ENCODE measurements around the gene DGKD.

DNA sequence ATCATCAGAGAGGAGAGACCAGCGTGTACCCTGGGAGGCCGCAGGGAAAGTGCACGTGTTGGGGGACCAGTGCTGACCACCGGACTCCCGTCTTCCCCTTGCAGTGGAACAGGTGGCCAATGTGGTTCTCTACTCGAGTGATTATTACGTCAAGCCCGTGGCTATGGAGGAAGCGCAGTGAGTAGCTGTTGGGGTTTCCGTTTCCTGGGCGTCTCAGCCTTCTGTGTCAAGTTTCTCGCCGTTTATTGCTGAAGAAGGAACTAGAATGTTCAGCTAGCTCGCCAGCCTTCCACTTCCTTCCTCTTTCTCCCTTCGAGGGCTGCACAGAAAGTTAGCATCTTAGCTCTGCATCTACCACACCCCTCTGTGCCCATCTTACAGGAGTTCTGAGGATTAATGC is 22.8 kb upstream of the DGKD start:
- TF ChIP-seq, protein P1, sequence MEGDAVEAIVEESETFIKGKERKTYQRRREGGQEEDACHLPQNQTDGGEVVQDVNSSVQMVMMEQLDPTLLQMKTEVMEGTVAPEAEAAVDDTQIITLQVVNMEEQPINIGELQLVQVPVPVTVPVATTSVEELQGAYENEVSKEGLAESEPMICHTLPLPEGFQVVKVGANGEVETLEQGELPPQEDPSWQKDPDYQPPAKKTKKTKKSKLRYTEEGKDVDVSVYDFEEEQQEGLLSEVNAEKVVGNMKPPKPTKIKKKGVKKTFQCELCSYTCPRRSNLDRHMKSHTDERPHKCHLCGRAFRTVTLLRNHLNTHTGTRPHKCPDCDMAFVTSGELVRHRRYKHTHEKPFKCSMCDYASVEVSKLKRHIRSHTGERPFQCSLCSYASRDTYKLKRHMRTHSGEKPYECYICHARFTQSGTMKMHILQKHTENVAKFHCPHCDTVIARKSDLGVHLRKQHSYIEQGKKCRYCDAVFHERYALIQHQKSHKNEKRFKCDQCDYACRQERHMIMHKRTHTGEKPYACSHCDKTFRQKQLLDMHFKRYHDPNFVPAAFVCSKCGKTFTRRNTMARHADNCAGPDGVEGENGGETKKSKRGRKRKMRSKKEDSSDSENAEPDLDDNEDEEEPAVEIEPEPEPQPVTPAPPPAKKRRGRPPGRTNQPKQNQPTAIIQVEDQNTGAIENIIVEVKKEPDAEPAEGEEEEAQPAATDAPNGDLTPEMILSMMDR (IDR thresholded peaks at IDR 0.05 in 2 of 3, conservative IDR thresholded peaks at IDR 0.05 in 1 of 3; ENCODE audit: borderline replicate concordance in 1 of 3, insufficient read depth in 1 of 3, low read depth in 2 of 3, low read length in 2 of 3) = no peak
- TF ChIP-seq TCF7L2 (IDR thresholded peaks at IDR 0.05; ENCODE audit: borderline replicate concordance, extremely low read depth, insufficient read depth, insufficient read length) (no peak), POLR2A (IDR thresholded peaks at IDR 0.05; ENCODE audit: borderline replicate concordance, extremely low read depth, insufficient read depth, insufficient read length) (no peak), EZH2phosphoT487 (IDR thresholded peaks at IDR 0.05; ENCODE audit: borderline replicate concordance) (no peak), EZH2 (IDR thresholded peaks at IDR 0.05) (no peak), POLR2AphosphoS5 (IDR thresholded peaks at IDR 0.05; ENCODE audit: low read depth, low read length) (no peak), ELF1 (IDR thresholded peaks at IDR 0.05; ENCODE audit: borderline replicate concordance, low read depth) (no peak)
- TF ChIP-seq, protein P2, sequence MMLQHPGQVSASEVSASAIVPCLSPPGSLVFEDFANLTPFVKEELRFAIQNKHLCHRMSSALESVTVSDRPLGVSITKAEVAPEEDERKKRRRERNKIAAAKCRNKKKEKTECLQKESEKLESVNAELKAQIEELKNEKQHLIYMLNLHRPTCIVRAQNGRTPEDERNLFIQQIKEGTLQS (IDR thresholded peaks at IDR 0.05) = no peak
- TF ChIP-seq, protein P3, sequence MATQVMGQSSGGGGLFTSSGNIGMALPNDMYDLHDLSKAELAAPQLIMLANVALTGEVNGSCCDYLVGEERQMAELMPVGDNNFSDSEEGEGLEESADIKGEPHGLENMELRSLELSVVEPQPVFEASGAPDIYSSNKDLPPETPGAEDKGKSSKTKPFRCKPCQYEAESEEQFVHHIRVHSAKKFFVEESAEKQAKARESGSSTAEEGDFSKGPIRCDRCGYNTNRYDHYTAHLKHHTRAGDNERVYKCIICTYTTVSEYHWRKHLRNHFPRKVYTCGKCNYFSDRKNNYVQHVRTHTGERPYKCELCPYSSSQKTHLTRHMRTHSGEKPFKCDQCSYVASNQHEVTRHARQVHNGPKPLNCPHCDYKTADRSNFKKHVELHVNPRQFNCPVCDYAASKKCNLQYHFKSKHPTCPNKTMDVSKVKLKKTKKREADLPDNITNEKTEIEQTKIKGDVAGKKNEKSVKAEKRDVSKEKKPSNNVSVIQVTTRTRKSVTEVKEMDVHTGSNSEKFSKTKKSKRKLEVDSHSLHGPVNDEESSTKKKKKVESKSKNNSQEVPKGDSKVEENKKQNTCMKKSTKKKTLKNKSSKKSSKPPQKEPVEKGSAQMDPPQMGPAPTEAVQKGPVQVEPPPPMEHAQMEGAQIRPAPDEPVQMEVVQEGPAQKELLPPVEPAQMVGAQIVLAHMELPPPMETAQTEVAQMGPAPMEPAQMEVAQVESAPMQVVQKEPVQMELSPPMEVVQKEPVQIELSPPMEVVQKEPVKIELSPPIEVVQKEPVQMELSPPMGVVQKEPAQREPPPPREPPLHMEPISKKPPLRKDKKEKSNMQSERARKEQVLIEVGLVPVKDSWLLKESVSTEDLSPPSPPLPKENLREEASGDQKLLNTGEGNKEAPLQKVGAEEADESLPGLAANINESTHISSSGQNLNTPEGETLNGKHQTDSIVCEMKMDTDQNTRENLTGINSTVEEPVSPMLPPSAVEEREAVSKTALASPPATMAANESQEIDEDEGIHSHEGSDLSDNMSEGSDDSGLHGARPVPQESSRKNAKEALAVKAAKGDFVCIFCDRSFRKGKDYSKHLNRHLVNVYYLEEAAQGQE (IDR thresholded peaks at IDR 0.05; ENCODE audit: low read depth) = no peak
